Stimulated activated CD8-positive, alpha-beta memory T cell treated with anti-CD3 and anti-CD28 coated beads, Interleukin-7, amount 100 ng/mL, for 4 hours (primary cell): ENCODE measurements around the gene DNAJB6.

ENCODE experiments used
- DNase-seq, 2 donors: peaks; one replicate each; pipeline ENCODE4 v3.0.0-alpha.2; 2020; ENCODE audit warnings: low read depth in 2 of 2

The DNAJB6 gene

DNA sequence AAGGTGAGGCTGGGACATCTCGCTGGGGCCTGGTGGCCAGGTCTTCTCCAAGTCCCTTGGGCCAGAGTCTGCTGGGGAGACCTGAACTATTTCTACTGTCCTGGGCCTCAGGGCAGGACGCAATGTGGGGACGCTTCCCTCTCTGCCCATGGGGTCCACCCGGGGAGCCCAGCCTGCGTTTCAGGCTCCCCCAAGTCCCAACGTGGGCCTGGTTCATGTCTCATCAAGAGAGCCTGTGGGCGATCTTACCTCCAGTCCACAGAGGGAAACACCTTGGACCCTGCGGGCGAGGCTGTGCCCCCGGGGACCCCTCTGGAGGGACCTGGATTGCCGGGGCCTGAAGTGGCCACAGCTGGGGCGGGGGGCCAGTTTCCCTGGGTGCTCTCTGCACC is 91.7 kb downstream of the DNAJB6 start:
- no peak for DNase-seq

DNA sequence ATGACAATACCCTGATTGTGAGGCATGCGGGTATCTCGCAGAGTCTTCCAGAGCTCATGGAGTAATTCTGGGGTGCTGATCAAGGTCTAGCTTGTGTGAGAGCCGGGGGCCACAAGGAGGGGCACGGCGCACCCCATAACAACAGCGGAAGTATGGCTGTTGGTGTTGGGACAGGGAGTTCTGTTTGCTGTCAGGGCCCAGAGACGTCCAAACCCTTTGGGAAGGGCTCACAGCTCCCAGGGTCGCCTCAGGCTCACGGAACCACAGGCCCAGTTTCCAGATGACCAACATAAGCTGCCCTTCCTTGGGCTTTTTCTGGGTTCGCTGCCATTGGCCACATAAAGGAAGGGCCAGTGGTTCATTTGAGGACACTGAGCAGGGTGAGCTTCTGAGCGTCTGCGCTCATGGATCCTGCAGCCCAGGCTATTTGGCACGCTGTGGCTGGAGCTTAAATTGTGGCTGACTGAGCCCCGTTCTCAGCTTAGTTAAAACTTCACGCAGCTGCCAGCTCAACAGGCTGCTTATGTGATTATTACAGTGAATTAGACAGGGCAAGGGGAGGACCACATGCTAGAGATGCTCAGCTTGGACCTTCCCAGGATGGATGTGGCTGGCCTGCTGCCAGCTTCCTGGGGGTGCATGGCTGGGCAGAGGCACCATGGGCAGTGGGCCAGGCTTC is 92.3 kb downstream of the DNAJB6 start:
- DNase-seq, result no peak

GRCh38 chr7:157429680-157430224 is 92.9 kb downstream of the DNAJB6 start:
- DNase-seq, result no peak

DNA sequence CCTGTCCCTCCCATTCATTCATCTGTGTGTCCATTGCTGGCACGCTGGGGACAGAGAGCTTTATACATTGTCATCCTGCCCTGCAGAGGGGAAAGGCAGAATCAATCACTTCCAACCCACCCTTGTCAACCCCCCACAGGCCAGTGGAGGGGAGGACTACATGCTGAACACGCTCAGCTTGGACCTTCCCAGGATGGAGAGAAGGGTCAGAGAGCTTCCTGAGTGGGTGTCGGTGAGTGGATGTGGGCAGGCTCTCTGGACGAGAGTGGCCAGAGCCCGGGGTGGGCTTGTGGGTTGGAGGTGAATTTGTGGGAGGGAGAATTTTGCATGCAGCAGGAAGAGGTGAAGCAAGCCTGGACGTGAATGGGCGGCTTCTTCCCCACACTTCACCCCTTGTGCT is 93.9 kb downstream of the DNAJB6 start:
- DNase-seq, result no peak

- DNase-seq, result no peak
Observed at GRCh38 chr7:157431173-157431950, 94.6 kb downstream of the DNAJB6 start.

DNA sequence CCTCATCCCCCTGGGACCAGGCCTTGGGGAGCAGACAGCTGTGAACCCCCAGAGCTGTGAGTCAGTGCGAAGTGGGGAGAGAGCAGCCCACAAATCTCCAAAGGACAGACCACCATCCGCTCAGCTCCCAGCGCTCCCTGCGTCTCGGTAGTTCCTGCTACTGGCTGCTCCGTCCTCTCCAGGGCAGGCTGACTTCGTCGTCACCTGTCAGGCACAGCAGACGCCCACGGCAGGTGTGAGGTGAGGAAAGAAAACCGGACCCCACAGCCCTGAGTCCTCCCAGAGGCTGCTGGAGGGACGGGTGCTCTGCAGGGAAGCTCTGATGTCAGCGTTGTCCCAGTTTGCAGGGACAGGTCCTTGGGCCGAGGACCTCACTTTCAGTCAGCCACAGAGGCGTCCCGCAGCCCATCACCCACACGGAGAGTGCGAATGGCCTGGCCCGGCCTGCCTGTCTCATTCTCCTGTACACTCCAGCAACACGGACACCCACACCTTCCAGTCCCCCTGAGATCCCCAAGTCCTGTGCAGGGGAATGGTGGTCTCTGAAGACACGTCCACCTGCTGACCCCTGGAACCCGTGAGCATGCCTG is 95.2 kb downstream of the DNAJB6 start:
- no peak for DNase-seq

DNA sequence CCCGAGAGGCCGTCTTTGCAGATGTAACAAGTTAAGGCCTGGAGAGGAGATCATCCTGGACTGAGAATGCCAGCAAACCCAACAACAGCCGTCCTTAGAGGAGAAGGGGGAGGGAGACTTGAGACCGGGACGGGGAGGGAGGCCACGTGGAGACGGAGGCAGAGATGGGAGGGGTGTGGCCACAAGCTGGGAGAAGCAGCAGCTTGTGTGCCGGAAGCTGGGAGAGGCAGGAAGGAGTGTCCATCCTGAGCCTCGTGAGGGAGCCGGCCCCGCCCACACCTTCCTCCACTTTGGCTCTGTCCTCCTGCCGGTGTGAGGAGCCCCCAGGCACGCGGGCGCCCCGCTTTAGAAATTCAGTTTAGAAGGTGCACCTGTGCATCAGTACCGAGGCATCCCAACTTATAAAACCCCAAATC is 95.7 kb downstream of the DNAJB6 start:
- no peak for DNase-seq

DNA sequence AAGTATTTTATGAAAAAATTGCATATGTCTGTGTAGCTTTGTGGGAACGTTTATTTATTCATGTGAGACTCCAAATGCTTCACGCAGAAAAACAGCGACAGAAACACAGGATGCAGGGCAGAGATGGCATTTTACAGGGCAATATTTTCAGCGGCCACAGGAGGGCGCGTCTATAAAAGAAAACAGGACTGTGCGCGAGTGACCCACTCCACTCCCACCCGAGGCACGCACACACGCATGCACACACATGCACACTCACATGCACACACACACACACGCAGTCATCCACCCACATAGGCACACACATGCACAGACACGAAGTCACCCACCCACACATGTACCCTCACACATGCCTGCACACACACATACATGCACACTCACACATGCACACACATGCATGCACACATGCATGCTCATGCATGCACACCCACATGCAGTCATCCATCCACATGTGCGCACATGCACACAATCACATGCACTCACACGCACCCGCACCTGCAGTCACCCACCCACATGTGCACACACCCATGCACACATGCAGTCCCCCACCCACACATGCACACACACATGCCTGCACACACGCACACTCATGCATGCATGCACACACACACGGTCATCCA is 96.3 kb downstream of the DNAJB6 start:
- DNase-seq, result peak; percentile 19 to 23

DNA sequence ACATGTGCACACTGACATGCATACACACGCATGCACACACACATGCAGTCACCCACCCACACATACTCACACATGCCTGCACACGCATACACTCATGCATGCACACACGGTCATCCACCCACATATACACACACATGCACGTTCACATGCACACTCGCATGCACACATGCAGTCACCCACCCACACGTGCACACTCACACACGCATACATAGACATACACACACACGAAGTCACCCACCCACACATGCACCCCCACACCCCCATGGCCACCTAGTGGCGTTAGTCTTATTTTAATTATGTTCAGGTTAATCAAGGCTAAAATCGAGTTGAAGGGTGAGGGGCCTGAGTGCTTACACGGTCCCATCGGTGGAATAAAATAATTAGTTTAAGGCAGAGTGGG is 96.8 kb downstream of the DNAJB6 start:
- DNase-seq, result no peak

GRCh38 chr7:157434231-157434630 is 97.4 kb downstream of the DNAJB6 start:
- DNase-seq, result no peak

DNA sequence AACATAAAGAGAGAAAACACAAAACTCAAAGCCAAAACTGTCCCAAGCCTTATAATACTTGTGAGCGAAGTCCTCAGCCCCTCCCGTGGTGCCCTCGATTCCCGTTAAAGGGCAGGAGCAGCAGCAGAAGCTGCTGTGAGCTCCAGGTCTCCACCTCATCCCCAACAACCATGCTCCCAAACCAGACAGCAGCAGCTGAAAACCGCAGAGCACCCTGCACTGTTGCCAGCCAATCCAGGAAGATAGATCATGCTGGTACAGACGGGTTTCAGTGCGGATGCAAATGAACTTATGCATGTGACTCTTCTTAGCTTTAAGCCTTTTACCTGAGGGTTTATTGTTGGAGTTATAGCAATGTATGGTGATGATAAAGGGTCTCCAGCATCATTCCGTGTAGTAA is 97.9 kb downstream of the DNAJB6 start:
- no peak for DNase-seq

DNA sequence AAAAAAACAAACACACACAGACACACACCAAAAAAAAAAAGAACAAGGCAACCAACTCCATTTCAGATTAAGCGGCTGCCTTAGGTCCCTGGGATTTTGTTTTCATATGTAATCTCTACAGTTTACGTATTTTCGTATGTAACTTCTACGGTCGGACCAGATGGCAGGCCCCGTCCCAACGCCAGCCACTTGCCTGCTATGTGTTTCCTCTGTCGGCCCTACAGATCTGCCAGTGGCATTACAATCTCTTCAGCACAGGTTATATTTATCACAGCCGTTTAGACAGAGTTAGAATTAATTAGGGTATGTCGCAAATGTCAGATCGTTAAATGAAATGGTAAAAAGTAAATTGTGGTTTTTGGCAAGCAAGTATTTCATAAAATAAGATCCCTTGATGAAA is 99.3 kb downstream of the DNAJB6 start:
- DNase-seq, result no peak

GRCh38 chr7:157436763-157437480 is 100.1 kb downstream of the DNAJB6 start:
- no peak for DNase-seq

DNA sequence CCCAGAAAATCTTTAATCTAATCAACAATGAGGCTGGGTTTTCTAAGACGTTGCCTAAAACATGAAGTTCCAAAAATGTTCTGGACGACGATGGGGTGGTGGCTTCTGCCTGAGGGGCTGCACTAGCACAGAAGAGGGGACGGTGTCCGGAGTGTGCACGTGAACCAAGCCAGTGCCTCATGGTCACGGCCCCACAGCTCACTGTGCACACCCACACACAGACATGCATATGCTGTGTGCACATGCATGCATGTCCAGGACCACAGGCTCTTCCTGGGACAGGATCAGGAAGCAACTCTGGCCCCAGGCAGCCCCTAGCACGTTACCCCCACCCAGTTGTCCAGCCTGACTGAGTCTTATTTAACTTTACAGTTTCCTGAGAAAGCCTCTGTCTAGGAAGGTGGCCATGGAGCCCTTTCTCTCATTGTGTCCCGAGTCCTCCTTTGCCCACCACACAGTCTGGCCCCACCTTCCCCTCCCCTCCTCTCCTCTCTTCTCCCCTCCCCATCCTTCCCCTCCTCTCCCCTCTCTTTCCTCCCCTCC is 100.8 kb downstream of the DNAJB6 start:
- DNase-seq, result no peak

DNA sequence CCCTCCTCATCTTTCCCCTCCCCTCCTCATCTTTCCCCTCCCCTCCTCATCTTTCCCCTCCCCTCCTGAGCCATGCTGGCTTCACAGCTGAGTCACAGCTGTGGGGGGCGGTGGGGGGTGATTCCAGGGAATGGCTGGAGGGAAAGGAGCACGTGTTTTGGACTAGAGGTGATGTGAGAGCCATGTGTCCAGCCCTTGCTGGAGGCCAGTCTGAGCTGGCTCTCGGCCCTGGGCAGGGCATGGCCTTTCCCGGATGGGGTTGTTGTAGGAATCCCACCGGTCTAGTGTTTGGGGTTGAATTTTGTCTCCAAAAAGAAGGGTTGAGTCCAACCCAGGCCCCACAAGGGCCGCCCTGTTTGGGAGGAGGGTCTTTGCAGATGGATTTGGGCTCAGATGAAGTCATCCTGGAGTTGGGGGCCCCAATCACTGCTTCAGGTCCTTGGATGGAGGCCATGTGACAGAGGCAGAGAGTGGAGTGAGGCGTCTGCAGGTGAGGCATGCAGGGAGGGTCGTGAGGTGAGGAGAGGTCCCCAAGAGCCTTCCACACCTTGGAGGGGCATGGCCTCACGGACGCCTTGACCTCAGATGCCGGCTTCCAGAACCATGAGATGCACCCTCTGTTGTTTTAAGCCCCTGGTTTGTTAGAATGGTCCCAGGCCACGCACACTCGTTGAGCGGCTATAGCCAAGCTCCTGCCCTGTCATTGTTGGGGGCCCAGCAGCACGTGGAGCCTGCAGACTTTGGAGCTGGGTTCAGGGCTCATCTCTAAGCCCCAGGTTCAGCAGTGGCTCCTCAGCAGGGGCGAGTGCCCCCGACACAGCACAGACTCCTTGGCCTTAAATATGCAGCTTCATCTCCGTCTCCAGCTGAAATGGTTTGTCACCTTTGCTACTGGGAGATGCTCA is 101.6 kb downstream of the DNAJB6 start:
- DNase-seq, result no peak

DNA sequence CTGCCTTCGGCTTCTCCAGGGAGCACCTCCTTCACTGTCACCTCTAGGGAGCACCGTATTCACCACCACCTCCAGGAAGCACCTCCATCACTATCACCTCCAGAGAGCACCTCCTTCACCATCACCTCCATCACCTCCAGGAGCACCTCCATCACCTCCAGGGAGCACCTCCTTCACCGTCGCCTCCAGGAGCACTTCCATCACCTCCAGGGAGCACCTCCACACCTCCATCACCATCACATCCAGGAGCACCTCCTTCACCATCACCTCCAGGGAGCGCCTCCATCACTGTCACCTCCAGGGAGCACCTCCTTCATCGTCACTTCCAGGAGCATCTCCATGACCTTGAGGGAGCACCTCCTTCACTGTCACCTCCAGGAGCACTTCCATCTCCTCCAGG is 102.3 kb downstream of the DNAJB6 start:
- no peak for DNase-seq

- no peak for DNase-seq
Observed at GRCh38 chr7:157439761-157440160, 103.0 kb downstream of the DNAJB6 start.

- no peak for DNase-seq
Observed at GRCh38 chr7:157440346-157441022, 103.7 kb downstream of the DNAJB6 start.

DNA sequence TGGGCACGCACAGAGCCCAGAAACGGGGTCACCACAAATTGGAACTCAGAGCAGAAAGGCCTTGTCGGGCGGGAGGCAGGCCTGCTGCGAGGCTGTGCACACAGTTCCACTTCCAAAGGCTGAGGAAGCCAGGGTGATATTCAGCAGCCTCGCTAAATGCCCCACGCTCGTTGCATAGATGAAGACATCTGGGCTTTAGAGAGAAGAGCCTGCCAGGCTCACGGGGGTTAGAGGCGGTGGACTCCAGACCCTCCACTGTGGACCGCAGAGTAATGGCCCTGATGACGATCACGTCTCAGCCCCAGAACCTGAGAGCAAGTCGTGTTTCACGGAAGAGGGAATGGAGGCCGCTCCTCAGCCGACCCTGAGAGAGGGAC is 104.2 kb downstream of the DNAJB6 start:
- no peak for DNase-seq

GRCh38 chr7:157442456-157442855 is 105.7 kb downstream of the DNAJB6 start:
- no peak for DNase-seq
